ENCODE data around the gene MYEF2. TPM values are rescaled to one million over a fixed set of nuclear protein-coding genes. Genes with fewer than 3 reads are reported as not detected.

MYEF2 gene
- total and polyA plus RNA-seq, 5 donors from 2014 or later = 1.5 to 19.0 (median 2.7) TPM

GRCh38 chr15:48086576-48086975, 91.5 kb downstream of the MYEF2 start:
- H3K9me3 ChIP-seq (ENCODE audit: control insufficient read depth in 2 of 2, low read length in 2 of 2) = no peaks in the 10 kb centered on the region
- H3K4me3 Mint-ChIP-seq = no peak overlapping the region
- no peak overlapping the region for H3K27ac ChIP-seq (ENCODE audit: insufficient read depth, low read length, poor library complexity, severe bottlenecking)
- DNase-seq = no peak
- H3K36me3 Mint-ChIP-seq = no peaks in the 10 kb centered on the region
- H3K36me3 ChIP-seq (ENCODE audit: control insufficient read depth, insufficient read depth, low read length) = no peaks in the 10 kb centered on the region
- no peaks in the 10 kb centered on the region for H3K27me3 Mint-ChIP-seq
- no peak for ATAC-seq (ENCODE audit: low read depth in 2 of 2)
- H3K27ac Mint-ChIP-seq = no peak overlapping the region
- H3K4me3 ChIP-seq (ENCODE audit: low read depth, low read length) = no peak overlapping the region
- no peaks in the 10 kb centered on the region for H3K4me1 ChIP-seq (ENCODE audit: control insufficient read depth, insufficient read depth, low read length, poor library complexity, severe bottlenecking)
- no peaks in the 10 kb centered on the region for H3K4me1 Mint-ChIP-seq
- no peaks in the 10 kb centered on the region for H3K27me3 ChIP-seq (ENCODE audit: control insufficient read depth, insufficient read depth, low read length)
- peaks cover 0 to 2% (median 0%) of the 10 kb centered on the region in 7 donors for H3K9me3 Mint-ChIP-seq

- H3K4me3 ChIP-seq (ENCODE audit: low read depth, low read length) = no peak overlapping the region
- ATAC-seq (ENCODE audit: low read depth in 2 of 2) (no peak), DNase-seq (no peak)
- H3K4me1 ChIP-seq (ENCODE audit: control insufficient read depth, insufficient read depth, low read length, poor library complexity, severe bottlenecking) = no peaks in the 10 kb centered on the region
- H3K27ac ChIP-seq (ENCODE audit: insufficient read depth, low read length, poor library complexity, severe bottlenecking) = no peak overlapping the region
- Mint-ChIP-seq H3K27ac (no peak overlapping the region), H3K4me3 (no peak overlapping the region), H3K4me1 (no peaks in the 10 kb centered on the region), H3K27me3 (no peaks in the 10 kb centered on the region), H3K36me3 (no peaks in the 10 kb centered on the region), H3K9me3 (peaks cover 0 to 2% (median 0%) of the 10 kb centered on the region in 7 donors)
- H3K27me3 ChIP-seq (ENCODE audit: control insufficient read depth, insufficient read depth, low read length) = no peaks in the 10 kb centered on the region
- no peaks in the 10 kb centered on the region for H3K9me3 ChIP-seq (ENCODE audit: control insufficient read depth in 2 of 2, low read length in 2 of 2)
- no peaks in the 10 kb centered on the region for H3K36me3 ChIP-seq (ENCODE audit: control insufficient read depth, insufficient read depth, low read length)
Observed at GRCh38 chr15:48086133-48086532, 92.0 kb downstream of the MYEF2 start.

GRCh38 chr15:48085591-48085930, 92.5 kb downstream of the MYEF2 start:
- Histone ChIP-seq H3K36me3 (ENCODE audit: control insufficient read depth, insufficient read depth, low read length) (no peaks in the 10 kb centered on the region), H3K27me3 (ENCODE audit: control insufficient read depth, insufficient read depth, low read length) (no peaks in the 10 kb centered on the region), H3K27ac (ENCODE audit: insufficient read depth, low read length, poor library complexity, severe bottlenecking) (no peak overlapping the region), H3K4me1 (ENCODE audit: control insufficient read depth, insufficient read depth, low read length, poor library complexity, severe bottlenecking) (no peaks in the 10 kb centered on the region), H3K9me3 (ENCODE audit: control insufficient read depth in 2 of 2, low read length in 2 of 2) (no peaks in the 10 kb centered on the region), H3K4me3 (ENCODE audit: low read depth, low read length) (no peak overlapping the region)
- DNase-seq (no peak), ATAC-seq (ENCODE audit: low read depth in 2 of 2) (no peak)
- H3K4me1 Mint-ChIP-seq = no peaks in the 10 kb centered on the region
- H3K36me3 Mint-ChIP-seq = no peaks in the 10 kb centered on the region
- H3K27ac Mint-ChIP-seq = no peak overlapping the region
- peaks cover 0 to 2% (median 0%) of the 10 kb centered on the region in 7 donors for H3K9me3 Mint-ChIP-seq
- H3K4me3 Mint-ChIP-seq = no peak overlapping the region
- no peaks in the 10 kb centered on the region for H3K27me3 Mint-ChIP-seq

- Mint-ChIP-seq H3K27ac (no peak overlapping the region), H3K27me3 (no peaks in the 10 kb centered on the region), H3K4me1 (no peaks in the 10 kb centered on the region), H3K4me3 (no peak overlapping the region), H3K9me3 (peaks cover 0 to 2% (median 0%) of the 10 kb centered on the region in 7 donors), H3K36me3 (no peaks in the 10 kb centered on the region)
- DNase-seq (no peak), ATAC-seq (ENCODE audit: low read depth in 2 of 2) (no peak)
- Histone ChIP-seq H3K36me3 (ENCODE audit: control insufficient read depth, insufficient read depth, low read length) (no peaks in the 10 kb centered on the region), H3K27ac (ENCODE audit: insufficient read depth, low read length, poor library complexity, severe bottlenecking) (no peak overlapping the region), H3K4me3 (ENCODE audit: low read depth, low read length) (no peak overlapping the region), H3K27me3 (ENCODE audit: control insufficient read depth, insufficient read depth, low read length) (no peaks in the 10 kb centered on the region), H3K9me3 (ENCODE audit: control insufficient read depth in 2 of 2, low read length in 2 of 2) (no peaks in the 10 kb centered on the region), H3K4me1 (ENCODE audit: control insufficient read depth, insufficient read depth, low read length, poor library complexity, severe bottlenecking) (no peaks in the 10 kb centered on the region)
Observed at GRCh38 chr15:48084759-48085590, 93.1 kb downstream of the MYEF2 start.

Other genes starting within 250 kb of the MYEF2 start
- not detected for gene SLC24A5, start 57.3 kb downstream of the MYEF2 start, total RNA-seq
- not detected for gene SLC24A5, start 57.3 kb downstream of the MYEF2 start, polyA plus RNA-seq
- gene CTXN2, start 13.4 kb upstream of the MYEF2 start, total RNA-seq = not detected
- not detected for gene CTXN2, start 13.4 kb upstream of the MYEF2 start, polyA plus RNA-seq
- not detected for gene SLC12A1, start 28.0 kb upstream of the MYEF2 start, total RNA-seq
- not detected for gene SLC12A1, start 28.0 kb upstream of the MYEF2 start, polyA plus RNA-seq
- gene DUT, start 153.1 kb upstream of the MYEF2 start, total RNA-seq = 60.3 TPM
- gene DUT, start 153.1 kb upstream of the MYEF2 start, polyA plus RNA-seq = 100 to 1,000 TPM; 109 to 124 (median 117) TPM